SU-DHL-6 (cell line): ENCODE data around the gene ACAP3.

ENCODE experiments used
- H2AFZ ChIP-seq: fragments of 200-600 bp; sonication (generic); 2 replicates; pipeline ENCODE4 v1.6.1; 2014; ENCODE audit warnings: low read depth, mild to moderate bottlenecking, moderate library complexity, mixed read lengths, antibody characterized with exemption, low read length; ENCODE audit not compliant: severe bottlenecking
- H3F3A ChIP-seq: fragments of 200-600 bp; shearing (Covaris generic); 2 replicates; pipeline ENCODE4 v1.6.0; 2016; ENCODE audit warnings: antibody characterized with exemption, mild to moderate bottlenecking; ENCODE audit not compliant: insufficient read depth
- H3K27ac ChIP-seq: fragments of 200-600 bp; sonication (generic); 2 replicates; pipeline ENCODE4 v1.5.1; 2016; ENCODE audit warnings: low read depth, mild to moderate bottlenecking, low read length, moderate library complexity, mixed read lengths
- H3K27me3 ChIP-seq: fragments of 200-600 bp; sonication (generic), shearing (Covaris generic); 2 replicates; pipeline ENCODE4 v1.6.0; 2014; ENCODE audit warnings: mild to moderate bottlenecking, low read length
- H3K36me3 ChIP-seq: fragments of 200-600 bp; sonication (generic); 2 replicates; pipeline ENCODE4 v1.6.1; 2014; ENCODE audit warnings: mild to moderate bottlenecking, low read length, mixed read lengths
- H3K4me2 ChIP-seq: fragments of 300-600, 200-600 bp; shearing (Covaris generic), sonication (generic); 2 replicates; pipeline ENCODE4 v1.6.0; 2014; ENCODE audit warnings: low read length, low read depth, mild to moderate bottlenecking; ENCODE audit not compliant: poor library complexity, severe bottlenecking
- H3K4me3 ChIP-seq: fragments of 200-600 bp; sonication (generic); 2 replicates; pipeline ENCODE4 v1.5.1; 2014; ENCODE audit warnings: antibody characterized with exemption, low read length, mild to moderate bottlenecking, mixed read lengths; ENCODE audit not compliant: insufficient read depth, poor library complexity, severe bottlenecking
- H3K79me2 ChIP-seq: fragments of 200-600 bp; sonication (generic); 2 replicates; pipeline ENCODE4 v1.6.1; 2014; ENCODE audit warnings: mild to moderate bottlenecking, low read length, moderate library complexity; ENCODE audit not compliant: insufficient read depth
- H3K9ac ChIP-seq: fragments of 200-600 bp; sonication (generic); 2 replicates; pipeline ENCODE4 v1.7.0; 2014; ENCODE audit warnings: mild to moderate bottlenecking, low read length
- H3K9me2 ChIP-seq: fragments of 200-600 bp; sonication (generic); replicated peaks from 2 replicates; pipeline ENCODE4 v1.6.1; 2014; ENCODE audit warnings: low read length; ENCODE audit not compliant: insufficient read depth
- H3K9me3 ChIP-seq: fragments of 200-600 bp; sonication (generic); 2 replicates; pipeline ENCODE4 v1.6.1; 2014; ENCODE audit warnings: low read length, mixed read lengths; ENCODE audit not compliant: insufficient read depth
- H4K20me1 ChIP-seq: fragments of 200-600 bp; sonication (generic); 2 replicates; pipeline ENCODE4 v1.6.1; 2014; ENCODE audit warnings: low read depth, mild to moderate bottlenecking, antibody characterized with exemption, low read length, moderate library complexity, mixed read lengths
- CTCF ChIP-seq: fragments of 200-600 bp; sonication (generic); IDR thresholded peaks from one replicate; pipeline ENCODE4 v1.5.1; 2017; ENCODE audit warnings: antibody characterized with exemption, mild to moderate bottlenecking, low read length, moderate library complexity; ENCODE audit not compliant: insufficient read depth, poor library complexity, severe bottlenecking
- EZH2phosphoT487 ChIP-seq: fragments of 200-600 bp; sonication (generic), shearing (Covaris generic); conservative IDR thresholded peaks from 2 replicates; pipeline ENCODE4 v1.6.1; 2018; ENCODE audit warnings: mild to moderate bottlenecking, antibody characterized with exemption, low read length, moderate library complexity, mixed read lengths

The ACAP3 gene

GRCh38 chr1:1244192-1244811 lies 63.4 kb downstream of the ACAP3 start:
- H3F3A ChIP-seq: no peaks in the 10 kb centered on the region
- H3K27me3 ChIP-seq: no peaks in the 10 kb centered on the region

GRCh38 chr1:1243807-1244191 lies 63.9 kb downstream of the ACAP3 start:
- Histone ChIP-seq H3K4me3 (no peak overlapping the region), H3K27ac (no peak overlapping the region), H3K9me2 (no peaks in the 10 kb centered on the region), H3K27me3 (no peaks in the 10 kb centered on the region), H4K20me1 (no peaks in the 10 kb centered on the region), H3K9ac (no peak overlapping the region), H2AFZ (no peak overlapping the region), H3K79me2 (no peaks in the 10 kb centered on the region), H3F3A (no peaks in the 10 kb centered on the region), H3K9me3 (no peaks in the 10 kb centered on the region), H3K36me3 (no peaks in the 10 kb centered on the region), H3K4me2 (no peak overlapping the region)
- no peak for TF ChIP-seq CTCF
- no peak for TF ChIP-seq EZH2phosphoT487

More at GRCh38 chr1:1244192-1244811, 63.4 kb downstream of the ACAP3 start:
- Histone ChIP-seq H3K4me2 (no peak overlapping the region), H3K9ac (no peak overlapping the region), H3K27ac (no peak overlapping the region), H3K36me3 (no peaks in the 10 kb centered on the region), H4K20me1 (no peaks in the 10 kb centered on the region), H3K4me3 (no peak overlapping the region), H3K79me2 (no peaks in the 10 kb centered on the region), H2AFZ (no peak overlapping the region), H3K9me3 (no peaks in the 10 kb centered on the region), H3K9me2 (no peaks in the 10 kb centered on the region)
- TF ChIP-seq CTCF (no peak), EZH2phosphoT487 (no peak)

- TF ChIP-seq EZH2phosphoT487 (no peak), CTCF (no peak)
- Histone ChIP-seq H3F3A (no peaks in the 10 kb centered on the region), H3K4me2 (no peak overlapping the region), H3K79me2 (no peaks in the 10 kb centered on the region), H3K4me3 (no peak overlapping the region), H3K9ac (no peak overlapping the region), H3K9me3 (no peaks in the 10 kb centered on the region), H2AFZ (no peak overlapping the region), H3K9me2 (no peaks in the 10 kb centered on the region), H3K36me3 (no peaks in the 10 kb centered on the region), H4K20me1 (no peaks in the 10 kb centered on the region), H3K27me3 (no peaks in the 10 kb centered on the region), H3K27ac (no peak overlapping the region)
Observed at GRCh38 chr1:1243266-1243660, 64.5 kb downstream of the ACAP3 start.
